GM21423 (cell line): ENCODE results near the gene RTN4R.
"Not testable (repeated sequence)": the region's sequence is repeated elsewhere in the genome, so short reads cannot be mapped to it uniquely, and the experiment has no call there.

Source experiments
- ATAC-seq: cut with Tn5 transposase; IDR thresholded peaks from one replicate; pipeline ENCODE4 v1.9.1; 2021; ENCODE audit warnings: mild to moderate bottlenecking, moderate library complexity; ENCODE audit not compliant: unreplicated experiment

The RTN4R gene

GRCh38 chr22:20305894-20306645 is 38.0 kb upstream of the RTN4R start:
- ATAC-seq = no peak

- ATAC-seq = not testable (repeated sequence)
These were observed 37.2 kb upstream of the RTN4R start for GRCh38 chr22:20305230-20305893.

GRCh38 chr22:20304646-20305045 is 36.5 kb upstream of the RTN4R start:
- ATAC-seq = no peak

- not testable (repeated sequence) for ATAC-seq
These were observed 35.1 kb upstream of the RTN4R start for GRCh38 chr22:20303229-20303534.

GRCh38 chr22:20302438-20303228 is 34.5 kb upstream of the RTN4R start:
- no peak for ATAC-seq

GRCh38 chr22:20299746-20300136 is 31.6 kb upstream of the RTN4R start:
- ATAC-seq = no peak

GRCh38 chr22:20298803-20299745 is 31.0 kb upstream of the RTN4R start:
- peak; percentile 51 for ATAC-seq

GRCh38 chr22:20298110-20298802 is 30.1 kb upstream of the RTN4R start:
- no peak for ATAC-seq

- ATAC-seq = no peak
These were observed 29.4 kb upstream of the RTN4R start for GRCh38 chr22:20297414-20298109.

- ATAC-seq = no peak
These were observed 28.5 kb upstream of the RTN4R start for GRCh38 chr22:20296598-20296997.

GRCh38 chr22:20295262-20296064 is 27.3 kb upstream of the RTN4R start:
- no peak for ATAC-seq

GRCh38 chr22:20292673-20293232 is 24.6 kb upstream of the RTN4R start:
- no peak for ATAC-seq

GRCh38 chr22:20292108-20292507 is 24.0 kb upstream of the RTN4R start:
- no peak for ATAC-seq

GRCh38 chr22:20291604-20292063 is 23.5 kb upstream of the RTN4R start:
- no peak for ATAC-seq

- no peak for ATAC-seq
These were observed 23.1 kb upstream of the RTN4R start for GRCh38 chr22:20291249-20291586.

GRCh38 chr22:20290578-20291248 is 22.6 kb upstream of the RTN4R start:
- ATAC-seq = no peak

GRCh38 chr22:20290045-20290392 is 21.9 kb upstream of the RTN4R start:
- ATAC-seq = no peak
